ENCODE measurements around the gene LRRC55. TPM values are rescaled to one million over a fixed set of nuclear protein-coding genes. Genes with fewer than 3 reads are reported as not detected.

The LRRC55 gene
- total and polyA plus RNA-seq, 3 donors from 2014 or later: 0.08 to 0.76 (median 0.19) TPM

GRCh38 chr11:57174656-57175055 lies 7.1 kb upstream of the LRRC55 start:
- Histone ChIP-seq H3K27me3 (no peaks in the 10 kb centered on the region), H3K36me3 (ENCODE audit: low read depth, missing control alignments) (no peaks in the 10 kb centered on the region), H3K9me3 (no peaks in the 10 kb centered on the region), H3K4me3 (no peak overlapping the region), H3K27ac (no peak overlapping the region), H3K4me1 (no peaks in the 10 kb centered on the region)
- TF ChIP-seq POLR2A (IDR thresholded peaks at IDR 0.05) (no peak), CTCF (IDR thresholded peaks at IDR 0.05) (no peak)
- WGBS, 2 donors: 85 to 86% methylated on average over 5 of the region's 5 CpGs
- no peak for DNase-seq
- intact Hi-C loops (cut with DNase I; ENCODE audit: low total_unique reads): no loop called here

GRCh38 chr11:57175478-57175877 lies 6.3 kb upstream of the LRRC55 start:
- intact Hi-C loops (cut with DNase I; ENCODE audit: low total_unique reads): no loop called here
- no peaks in the 10 kb centered on the region for H3K27me3 ChIP-seq
- DNase-seq: no peak
- H3K36me3 ChIP-seq (ENCODE audit: low read depth, missing control alignments): no peaks in the 10 kb centered on the region
- H3K9me3 ChIP-seq: no peaks in the 10 kb centered on the region
- TF ChIP-seq POLR2A (IDR thresholded peaks at IDR 0.05) (no peak), CTCF (IDR thresholded peaks at IDR 0.05) (no peak)
- H3K27ac ChIP-seq: no peak overlapping the region
- H3K4me1 ChIP-seq: peaks cover 5% of the 10 kb centered on the region
- H3K4me3 ChIP-seq: no peak overlapping the region

GRCh38 chr11:57178334-57178733 lies 3.4 kb upstream of the LRRC55 start:
- WGBS, 2 donors: 47 to 73% methylated on average over 2 of the region's 2 CpGs
- no peaks in the 10 kb centered on the region for H3K27me3 ChIP-seq
- H3K4me3 ChIP-seq: no peak overlapping the region
- TF ChIP-seq CTCF (IDR thresholded peaks at IDR 0.05): no peak
- TF ChIP-seq POLR2A (IDR thresholded peaks at IDR 0.05): no peak
- H3K36me3 ChIP-seq (ENCODE audit: low read depth, missing control alignments): no peaks in the 10 kb centered on the region
- H3K9me3 ChIP-seq: no peaks in the 10 kb centered on the region
- H3K27ac ChIP-seq: no peak overlapping the region
- peaks cover 6% of the 10 kb centered on the region for H3K4me1 ChIP-seq
- DNase-seq: no peak
- intact Hi-C loops (cut with DNase I; ENCODE audit: low total_unique reads): no loop called here

- no peaks in the 10 kb centered on the region for H3K27me3 ChIP-seq
- no peak overlapping the region for H3K27ac ChIP-seq
- 40 to 42% methylated on average over 7 of the region's 7 CpGs for WGBS, 2 donors
- H3K4me1 ChIP-seq: peaks cover 6% of the 10 kb centered on the region
- intact Hi-C loops (cut with DNase I; ENCODE audit: low total_unique reads): no loop called here
- no peak for DNase-seq
- no peak overlapping the region for H3K4me3 ChIP-seq
- H3K36me3 ChIP-seq (ENCODE audit: low read depth, missing control alignments): no peaks in the 10 kb centered on the region
- H3K9me3 ChIP-seq: no peaks in the 10 kb centered on the region
- TF ChIP-seq POLR2A (IDR thresholded peaks at IDR 0.05) (no peak), CTCF (IDR thresholded peaks at IDR 0.05) (no peak)
Measured at GRCh38 chr11:57179681-57180080, 2.1 kb upstream of the LRRC55 start.

- Histone ChIP-seq H3K4me1 (peaks cover 6% of the 10 kb centered on the region), H3K4me3 (no peak overlapping the region), H3K27me3 (no peaks in the 10 kb centered on the region), H3K36me3 (ENCODE audit: low read depth, missing control alignments) (no peaks in the 10 kb centered on the region), H3K9me3 (no peaks in the 10 kb centered on the region), H3K27ac (no peak overlapping the region)
- 2 to 6% methylated on average over 24 of the region's 24 CpGs for WGBS, 2 donors
- intact Hi-C loops (cut with DNase I; ENCODE audit: low total_unique reads): no loop called here
- TF ChIP-seq CTCF (IDR thresholded peaks at IDR 0.05) (no peak), POLR2A (IDR thresholded peaks at IDR 0.05) (no peak)
- DNase-seq: peak; percentile 17
Measured at GRCh38 chr11:57180081-57180561, 1.6 kb upstream of the LRRC55 start.
